SH-SY5Y (cell line): ENCODE results near the gene SYCE3.

ENCODE experiments used
- GATA2 ChIP-seq: IDR thresholded peaks from 2 replicates; pipeline ENCODE4 v1.6.1; 2011; ENCODE audit warnings: mild to moderate bottlenecking, low read depth, low read length
- GATA3 ChIP-seq: IDR thresholded peaks from 2 replicates; pipeline ENCODE4 v1.6.1; 2011; ENCODE audit warnings: low read depth, mild to moderate bottlenecking, low read length, moderate library complexity

The SYCE3 gene

DNA sequence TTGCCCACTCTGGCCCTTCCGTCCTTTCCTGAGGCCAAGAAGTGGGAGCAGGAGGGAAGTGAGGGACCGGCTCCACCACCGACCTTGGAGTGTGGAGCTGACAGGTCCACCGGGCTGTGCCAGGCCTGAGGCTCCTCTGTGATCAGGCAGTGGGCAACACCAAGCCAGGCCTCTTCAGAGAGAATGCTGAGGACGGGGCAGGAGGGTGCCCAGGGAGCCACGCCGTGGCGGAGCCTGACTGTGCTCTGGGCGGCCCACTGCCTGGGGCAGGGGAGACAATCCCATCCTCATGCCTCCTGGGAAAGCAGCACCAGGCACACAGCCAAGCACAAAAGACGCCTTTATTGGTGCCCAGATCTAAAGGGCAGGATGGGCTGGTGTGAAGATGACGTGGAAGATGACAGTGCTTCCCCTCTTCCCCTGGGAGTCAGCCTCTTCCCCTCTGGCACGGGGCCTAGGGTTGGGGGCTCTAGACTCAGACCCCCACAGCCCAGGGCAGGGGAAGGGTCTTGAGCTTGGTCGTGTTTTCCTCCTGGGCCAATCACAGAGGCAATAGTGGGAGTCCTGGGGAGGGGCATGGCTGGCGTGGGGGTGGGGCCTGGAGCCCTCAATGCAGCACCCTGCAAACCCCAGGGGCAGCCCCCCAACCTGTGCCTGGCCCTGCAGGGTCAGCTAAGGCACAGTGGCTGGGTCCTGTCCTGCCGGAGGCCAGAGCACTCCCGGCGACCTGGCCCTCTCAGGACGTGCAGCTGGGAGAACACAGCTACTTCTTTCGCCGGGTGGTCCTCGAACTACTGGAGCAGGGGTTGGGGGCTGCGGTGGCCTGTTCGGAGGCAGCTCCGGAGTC is 59.9 kb downstream of the SYCE3 start:
- no peak for TF ChIP-seq GATA2
- no peak for TF ChIP-seq GATA3

DNA sequence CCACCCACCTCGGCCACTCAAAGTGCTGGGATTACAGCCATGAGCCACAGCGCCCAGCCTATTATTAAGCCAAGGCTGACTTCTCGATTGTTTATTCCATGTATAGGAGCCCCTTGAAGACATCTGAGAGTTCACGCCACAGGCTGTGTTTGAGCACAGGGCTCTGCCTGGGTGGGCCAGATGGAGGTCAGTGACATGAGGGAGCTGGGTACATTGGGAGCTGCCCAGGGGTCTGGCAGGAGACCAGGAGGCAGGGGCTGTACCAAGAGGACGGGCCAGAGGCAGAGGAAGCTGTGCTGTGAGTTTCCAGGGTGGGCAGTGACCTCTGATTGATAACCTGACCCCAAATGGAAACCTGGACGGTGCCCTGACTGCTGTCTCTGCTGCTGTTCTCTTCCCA is 60.6 kb downstream of the SYCE3 start:
- TF ChIP-seq GATA2: no peak
- no peak for TF ChIP-seq GATA3
